Measurements from ENCODE around the gene MAVS.

DNA sequence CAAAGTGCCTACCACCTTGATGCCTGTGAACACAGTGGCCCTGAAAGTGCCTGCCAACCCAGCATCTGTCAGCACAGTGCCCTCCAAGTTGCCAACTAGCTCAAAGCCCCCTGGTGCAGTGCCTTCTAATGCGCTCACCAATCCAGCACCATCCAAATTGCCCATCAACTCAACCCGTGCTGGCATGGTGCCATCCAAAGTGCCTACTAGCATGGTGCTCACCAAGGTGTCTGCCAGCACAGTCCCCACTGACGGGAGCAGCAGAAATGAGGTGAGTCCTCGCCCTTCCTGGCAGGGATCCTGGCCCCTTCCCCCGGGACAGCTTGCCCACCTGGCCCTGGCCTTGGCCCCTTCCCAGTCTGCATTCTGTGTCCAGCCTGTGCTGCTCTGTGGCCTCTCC lies 17.9 kb downstream of the MAVS start:
- TF ChIP-seq, protein P1, sequence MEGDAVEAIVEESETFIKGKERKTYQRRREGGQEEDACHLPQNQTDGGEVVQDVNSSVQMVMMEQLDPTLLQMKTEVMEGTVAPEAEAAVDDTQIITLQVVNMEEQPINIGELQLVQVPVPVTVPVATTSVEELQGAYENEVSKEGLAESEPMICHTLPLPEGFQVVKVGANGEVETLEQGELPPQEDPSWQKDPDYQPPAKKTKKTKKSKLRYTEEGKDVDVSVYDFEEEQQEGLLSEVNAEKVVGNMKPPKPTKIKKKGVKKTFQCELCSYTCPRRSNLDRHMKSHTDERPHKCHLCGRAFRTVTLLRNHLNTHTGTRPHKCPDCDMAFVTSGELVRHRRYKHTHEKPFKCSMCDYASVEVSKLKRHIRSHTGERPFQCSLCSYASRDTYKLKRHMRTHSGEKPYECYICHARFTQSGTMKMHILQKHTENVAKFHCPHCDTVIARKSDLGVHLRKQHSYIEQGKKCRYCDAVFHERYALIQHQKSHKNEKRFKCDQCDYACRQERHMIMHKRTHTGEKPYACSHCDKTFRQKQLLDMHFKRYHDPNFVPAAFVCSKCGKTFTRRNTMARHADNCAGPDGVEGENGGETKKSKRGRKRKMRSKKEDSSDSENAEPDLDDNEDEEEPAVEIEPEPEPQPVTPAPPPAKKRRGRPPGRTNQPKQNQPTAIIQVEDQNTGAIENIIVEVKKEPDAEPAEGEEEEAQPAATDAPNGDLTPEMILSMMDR (conservative IDR thresholded peaks at IDR 0.05 in 1 of 2, IDR thresholded peaks at IDR 0.05 in 1 of 2; ENCODE audit: low read depth in 1 of 2, low read length in 2 of 2): no peak
- no peak for TF ChIP-seq EZH2 (IDR thresholded peaks at IDR 0.05; ENCODE audit: low read length, missing control alignments)

All from fibroblast of lung (primary cell).